ENCODE data around the gene USP10. TPM values are rescaled to one million over a fixed set of nuclear protein-coding genes. Genes with fewer than 3 reads are reported as not detected.

The USP10 gene
- total and polyA plus RNA-seq, 12 donors = 17.5 to 82.9 (median 62.8) TPM

GRCh38 chr16:84740596-84741116, 40.9 kb downstream of the USP10 start:
- H3K4me3 ChIP-seq = no peak overlapping the region
- ATAC-seq (peak in 7 of 8 donors; percentile 31 to 75 (median 42)), DNase-seq (peak; percentile 22 to 36)
- no peaks in the 10 kb centered on the region for H3K9me3 ChIP-seq
- H3K27ac ChIP-seq = peak overlapping the region in 2 of 10 donors; percentile 34 to 41
- TF ChIP-seq, protein P1, sequence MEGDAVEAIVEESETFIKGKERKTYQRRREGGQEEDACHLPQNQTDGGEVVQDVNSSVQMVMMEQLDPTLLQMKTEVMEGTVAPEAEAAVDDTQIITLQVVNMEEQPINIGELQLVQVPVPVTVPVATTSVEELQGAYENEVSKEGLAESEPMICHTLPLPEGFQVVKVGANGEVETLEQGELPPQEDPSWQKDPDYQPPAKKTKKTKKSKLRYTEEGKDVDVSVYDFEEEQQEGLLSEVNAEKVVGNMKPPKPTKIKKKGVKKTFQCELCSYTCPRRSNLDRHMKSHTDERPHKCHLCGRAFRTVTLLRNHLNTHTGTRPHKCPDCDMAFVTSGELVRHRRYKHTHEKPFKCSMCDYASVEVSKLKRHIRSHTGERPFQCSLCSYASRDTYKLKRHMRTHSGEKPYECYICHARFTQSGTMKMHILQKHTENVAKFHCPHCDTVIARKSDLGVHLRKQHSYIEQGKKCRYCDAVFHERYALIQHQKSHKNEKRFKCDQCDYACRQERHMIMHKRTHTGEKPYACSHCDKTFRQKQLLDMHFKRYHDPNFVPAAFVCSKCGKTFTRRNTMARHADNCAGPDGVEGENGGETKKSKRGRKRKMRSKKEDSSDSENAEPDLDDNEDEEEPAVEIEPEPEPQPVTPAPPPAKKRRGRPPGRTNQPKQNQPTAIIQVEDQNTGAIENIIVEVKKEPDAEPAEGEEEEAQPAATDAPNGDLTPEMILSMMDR (IDR thresholded peaks at IDR 0.05) = no peak
- intact Hi-C loops (cut with DNase I) = loop anchor here in 1 of 10 donors (5.0 kb wide), 1 partner anchor 118 kb away; no protein-coding TSS in a partner anchor
- WGBS, 2 donors = 52 to 66% methylated on average over 5 of the region's 5 CpGs
- H3K4me1 ChIP-seq = peaks cover 5 to 75% (median 68%) of the 10 kb centered on the region in 9 donors
- H3K36me3 ChIP-seq = peaks cover 0 to 47% (median 7%) of the 10 kb centered on the region in 9 donors
- H3K27me3 ChIP-seq = no peaks in the 10 kb centered on the region

DNA sequence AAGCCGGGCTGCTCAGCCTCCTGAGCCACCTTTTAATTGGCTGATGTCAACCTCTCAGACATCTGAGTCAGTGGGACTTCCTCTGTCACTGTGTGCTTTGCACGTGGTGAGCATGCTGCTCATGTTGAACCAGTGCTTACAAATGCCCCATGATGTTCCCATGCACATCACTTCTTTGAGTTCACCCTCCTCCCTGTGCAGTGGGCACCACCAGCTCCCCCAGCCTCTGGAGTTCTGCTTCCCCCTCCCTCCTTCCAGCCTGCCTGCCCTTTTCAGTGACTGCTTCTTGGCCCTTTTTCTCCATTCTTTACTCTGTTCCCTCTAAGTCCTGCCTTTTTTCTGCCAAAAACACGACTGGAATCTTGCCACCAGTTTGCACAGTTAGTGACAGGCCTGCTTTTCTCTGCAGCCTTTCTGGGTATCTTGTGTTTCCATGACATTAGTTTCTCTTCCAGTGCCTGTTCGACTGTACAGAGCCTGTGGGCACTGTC, 41.6 kb downstream of the USP10 start:
- H3K27me3 ChIP-seq = no peaks in the 10 kb centered on the region
- H3K9me3 ChIP-seq = no peaks in the 10 kb centered on the region
- peaks cover 5 to 70% (median 62%) of the 10 kb centered on the region in 9 donors for H3K4me1 ChIP-seq
- DNase-seq (no peak), ATAC-seq (peak in 4 of 8 donors; percentile 16 to 34 (median 22))
- H3K36me3 ChIP-seq = peaks cover 0 to 54% (median 7%) of the 10 kb centered on the region in 9 donors
- 27 to 33% methylated on average over 4 of the region's 4 CpGs for WGBS, 2 donors
- intact Hi-C loops (cut with DNase I) = loop anchor here in 1 of 10 donors (5.0 kb wide), 1 partner anchor 119 kb away; no protein-coding TSS in a partner anchor
- no peak overlapping the region for H3K4me3 ChIP-seq
- peak overlapping the region in 2 of 10 donors; percentile 34 to 41 for H3K27ac ChIP-seq
- TF ChIP-seq, protein P1 (IDR thresholded peaks at IDR 0.05) = no peak

DNA sequence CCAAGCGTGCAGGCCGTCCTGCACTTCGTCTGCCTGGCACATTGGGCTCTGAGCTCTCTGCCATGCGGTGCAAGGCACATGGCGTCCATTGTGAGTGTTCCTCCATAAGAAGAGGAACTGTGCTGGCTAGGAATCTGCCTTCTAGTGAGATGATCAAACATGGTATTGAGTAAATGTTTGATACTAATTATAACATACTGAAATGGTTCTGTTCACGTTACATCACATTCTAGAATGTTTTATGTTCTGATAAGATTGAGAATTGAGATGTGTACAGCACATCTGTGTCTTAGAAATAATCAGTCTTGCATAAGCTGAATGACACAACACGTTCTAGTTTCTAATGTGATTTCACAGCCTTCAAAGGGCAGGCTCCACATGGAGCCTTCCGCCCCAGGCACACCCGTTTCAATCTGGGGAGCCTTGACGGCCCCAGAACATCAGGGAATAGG, 42.9 kb downstream of the USP10 start:
- no peak overlapping the region for H3K4me3 ChIP-seq
- H3K36me3 ChIP-seq = peaks cover 0 to 59% (median 7%) of the 10 kb centered on the region in 9 donors
- no peak overlapping the region for H3K27ac ChIP-seq
- 84 to 88% methylated on average over 10 of the region's 10 CpGs for WGBS, 2 donors
- intact Hi-C loops (cut with DNase I) = loop anchor here in 1 of 10 donors (5.0 kb wide), 1 partner anchor 120 kb away; no protein-coding TSS in a partner anchor
- ATAC-seq = no peak
- TF ChIP-seq, protein P1 (IDR thresholded peaks at IDR 0.05) = no peak
- no peaks in the 10 kb centered on the region for H3K9me3 ChIP-seq
- no peak for DNase-seq
- H3K27me3 ChIP-seq = no peaks in the 10 kb centered on the region
- H3K4me1 ChIP-seq = peaks cover 5 to 60% (median 50%) of the 10 kb centered on the region in 9 donors

DNA sequence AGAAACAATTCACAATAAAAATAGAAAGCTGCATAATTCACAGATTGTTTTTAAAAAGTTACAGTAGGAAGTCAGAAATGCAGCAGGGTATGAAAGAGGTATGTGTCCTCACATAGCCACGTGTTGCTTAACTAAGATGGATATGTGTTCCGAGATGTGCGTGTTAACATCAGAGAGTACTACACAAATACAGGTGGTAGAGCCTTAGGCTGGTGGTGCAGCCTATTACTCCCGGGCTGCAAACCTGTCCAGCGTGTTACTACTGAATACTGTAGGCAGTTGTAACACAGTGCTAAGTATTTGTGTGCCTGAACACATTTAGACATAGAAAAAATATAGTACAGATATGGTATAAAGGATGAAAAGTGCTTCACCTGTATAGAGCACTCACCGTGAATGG, 46.4 kb downstream of the USP10 start:
- no peak overlapping the region for H3K27ac ChIP-seq
- intact Hi-C loops (cut with DNase I) = no loop called here
- no peaks in the 10 kb centered on the region for H3K9me3 ChIP-seq
- H3K4me3 ChIP-seq = no peak overlapping the region
- WGBS, 2 donors = 91 to 92% methylated on average over 6 of the region's 6 CpGs
- H3K36me3 ChIP-seq = peaks cover 0 to 49% (median 7%) of the 10 kb centered on the region in 9 donors
- DNase-seq (no peak), ATAC-seq (no peak)
- H3K4me1 ChIP-seq = peaks cover 3 to 50% (median 21%) of the 10 kb centered on the region in 9 donors
- TF ChIP-seq, protein P1 (IDR thresholded peaks at IDR 0.05) = no peak
- H3K27me3 ChIP-seq = no peaks in the 10 kb centered on the region

All from heart right ventricle (tissue), 16 donors.